IMR-90 (cell line): Measurements from ENCODE around the gene EYS. TPM values are rescaled to one million over a fixed set of nuclear protein-coding genes. Genes with fewer than 3 reads are reported as not detected.

Source experiments
- ATAC-seq: fragments of 200-7000 bp; cut with Tn5 transposase; 2 replicates; pipeline ENCODE4 v1.9.1; 2020; ENCODE audit warnings: low read depth, mild to moderate bottlenecking, moderate library complexity
- BruUV-seq: library from RNA; stranded (reverse); fragments of 400-500 nt; replicated peaks from 2 replicates; lab custom pipeline; 2021; lab: Mats Ljungman, UMichigan
- CTCF ChIA-PET: fragments of 300-600 bp; formaldehyde crosslinking; extraction: SDS; loops from one replicate; lab custom pipeline; 2021; ENCODE audit warnings: antibody characterized with exemption; lab: Yijun Ruan, JAX
- POLR2A ChIA-PET: fragments of 300-600 bp; sonication (Branson Sonifier 250); formaldehyde crosslinking; loops from one replicate; lab custom pipeline; 2022; ENCODE audit warnings: antibody characterized with exemption; ENCODE audit not compliant: unreplicated experiment; lab: Charles Lee
- DNase-seq: peaks from one replicate; pipeline ENCODE4 v3.0.0; 2013
- H2AFZ ChIP-seq: replicated peaks from 2 replicates; pipeline ENCODE3; 2013; ENCODE audit warnings: low read length, mild to moderate bottlenecking; ENCODE audit not compliant: poor library complexity
- H2AK5ac ChIP-seq: 2 replicates; pipeline ENCODE4 v1.6.1; 2013; ENCODE audit warnings: low read depth, low read length, inconsistent platforms
- H2AK9ac ChIP-seq: replicated peaks from 2 replicates; pipeline ENCODE3; 2013; ENCODE audit warnings: mild to moderate bottlenecking, low read depth, low read length, moderate library complexity; ENCODE audit not compliant: poor library complexity
- H2BK120ac ChIP-seq: 2 replicates; pipeline ENCODE4 v1.6.1; 2013; ENCODE audit warnings: low read depth, low read length, inconsistent platforms
- H2BK15ac ChIP-seq: 3 replicates; pipeline ENCODE4 v1.6.1; 2013; ENCODE audit warnings: low read depth, low read length, inconsistent platforms
- H2BK20ac ChIP-seq: 2 replicates; pipeline ENCODE4 v1.6.1; 2013; ENCODE audit warnings: low read depth, mild to moderate bottlenecking, inconsistent platforms, low read length, moderate library complexity
- H2BK5ac ChIP-seq: 2 replicates; pipeline ENCODE4 v1.6.1; 2013; ENCODE audit warnings: mild to moderate bottlenecking, low read depth, low read length, inconsistent platforms; ENCODE audit not compliant: poor library complexity, severe bottlenecking
- H3K14ac ChIP-seq: replicated peaks from 2 replicates; pipeline ENCODE4 v1.6.1; 2013; ENCODE audit warnings: low read depth, low read length, inconsistent platforms
- H3K18ac ChIP-seq: 2 replicates; pipeline ENCODE4 v1.6.1; 2013; ENCODE audit warnings: low read depth, low read length, control low read depth
- H3K23ac ChIP-seq: 2 replicates; pipeline ENCODE4 v1.6.1; 2013; ENCODE audit warnings: low read depth, low read length, inconsistent platforms
- H3K27ac ChIP-seq: 2 replicates; pipeline ENCODE4 v1.5.1; 2013; ENCODE audit warnings: mild to moderate bottlenecking, control low read depth, low read length; ENCODE audit not compliant: insufficient read depth
- H3K27me3 ChIP-seq: 2 replicates; pipeline ENCODE4 v1.6.1; 2013; ENCODE audit warnings: low read length; ENCODE audit not compliant: control insufficient read depth, insufficient read depth
- H3K36me3 ChIP-seq: 2 replicates; pipeline ENCODE4 v1.6.1; 2013; ENCODE audit warnings: low read length, mixed read lengths; ENCODE audit not compliant: control insufficient read depth, insufficient read depth
- H3K4ac ChIP-seq: 2 replicates; pipeline ENCODE4 v1.6.1; 2013; ENCODE audit warnings: low read depth, low read length, inconsistent platforms
- H3K4me1 ChIP-seq: 2 replicates; pipeline ENCODE4 v1.6.1; 2013; ENCODE audit warnings: low read length, mixed read lengths; ENCODE audit not compliant: control insufficient read depth, insufficient read depth
- H3K4me2 ChIP-seq: 2 replicates; pipeline ENCODE4 v1.6.1; 2013; ENCODE audit warnings: low read depth, mild to moderate bottlenecking, control low read depth, low read length, moderate library complexity
- H3K4me3 ChIP-seq: 2 replicates; pipeline ENCODE4 v1.5.1; 2013; ENCODE audit warnings: low read depth, mild to moderate bottlenecking, control low read depth, low read length, moderate library complexity; ENCODE audit not compliant: insufficient read depth
- H3K56ac ChIP-seq: 2 replicates; pipeline ENCODE4 v1.6.1; 2013; ENCODE audit warnings: low read length, inconsistent platforms; ENCODE audit not compliant: insufficient read depth; ENCODE audit errors: extremely low read depth
- H3K79me1 ChIP-seq, 2 experiments: 2 replicates each; pipeline ENCODE4 v1.6.1; 2013; ENCODE audit warnings: low read length in 2 of 2, inconsistent platforms in 1 of 2, low read depth in 1 of 2
- H3K9ac ChIP-seq: 2 replicates; pipeline ENCODE4 v1.6.1; 2013; ENCODE audit warnings: low read depth, low read length, control low read depth
- H3K9me1 ChIP-seq: 2 replicates; pipeline ENCODE4 v1.6.1; 2013; ENCODE audit warnings: low read length, inconsistent platforms; ENCODE audit not compliant: insufficient read depth
- H3K9me3 ChIP-seq: 2 replicates; pipeline ENCODE4 v1.6.1; 2013; ENCODE audit warnings: low read length; ENCODE audit not compliant: control insufficient read depth, insufficient read depth
- H4K20me1 ChIP-seq: 2 replicates; pipeline ENCODE4 v1.6.1; 2013; ENCODE audit warnings: low read length, inconsistent platforms; ENCODE audit not compliant: insufficient read depth
- H4K5ac ChIP-seq: 2 replicates; pipeline ENCODE4 v1.6.1; 2013; ENCODE audit warnings: mild to moderate bottlenecking, low read depth, low read length, control low read depth
- H4K8ac ChIP-seq, 2 experiments: 2 replicates each; pipeline ENCODE4 v1.6.1; 2013; ENCODE audit warnings: low read depth in 2 of 2, low read length in 2 of 2, control low read depth in 1 of 2, inconsistent platforms in 1 of 2
- H4K91ac ChIP-seq: 2 replicates; pipeline ENCODE4 v1.6.1; 2013; ENCODE audit warnings: low read depth, low read length, inconsistent platforms; ENCODE audit not compliant: insufficient read depth
- FOS ChIP-seq: fragments of 150-350 bp; IDR thresholded peaks from 2 replicates; pipeline ENCODE4 v1.6.1; 2016; ENCODE audit warnings: low read depth, low read length
- WGBS, 2 experiments: methylation state at CpG; one replicate each; pipeline versions ENCODE4 v1.1.5 to v1.1.7; 2013; ENCODE audit warnings: missing lambda C conversion rate in 2 of 2; ENCODE audit not compliant: insufficient read length in 1 of 2; ENCODE audit errors: extremely low coverage in 2 of 2; 5-methylcytosine and 5-hydroxymethylcytosine counted together
- dilution Hi-C: fragments of 300-500 bp; cut with HindIII; formaldehyde crosslinking; loops from one replicate; pipeline ENCODE4 v1.14.3; 2018; ENCODE audit warnings: low sequenced_read_pairs; ENCODE audit not compliant: unreplicated experiment
- in situ Hi-C: fragments of 300-500 bp; cut with MboI; formaldehyde crosslinking; loops from 3 replicates; pipeline ENCODE4 v1.14.3; 2019; ENCODE audit warnings: low sequenced_read_pairs, inconsistent platforms, mixed read lengths
- intact Hi-C: fragments of 100-400 bp; cut with micrococcal nuclease; formaldehyde crosslinking; loops from 2 replicates; pipeline ENCODE4 v1.10.0; 2022
- polyA plus RNA-seq, 3 experiments: library from polyadenylated mRNA; depleted of rRNA; stranded (reverse); fragments of >200 nt; gene quantifications; 2 replicates each; pipeline ENCODE4 v1.2.3, GENCODE V29; 2012; ENCODE audit warnings: low replicate concordance in 1 of 3
- total RNA-seq: library from RNA; depleted of rRNA; stranded (reverse); fragments of >200 nt; gene quantifications from 2 replicates; pipeline ENCODE4 v1.2.3, GENCODE V29; 2012
- TF ChIP-seq, protein P1 (sequence below): conservative IDR thresholded peaks from 2 replicates; pipeline ENCODE4 v1.5.1; 2012; ENCODE audit warnings: mild to moderate bottlenecking, low read depth, low read length, improper control_type of control experiment

The EYS gene
- total and polyA plus RNA-seq, 2 of the 4 experiments (the other 2 are of a cell fraction) = under 0.01 TPM; not detected in 1

DNA sequence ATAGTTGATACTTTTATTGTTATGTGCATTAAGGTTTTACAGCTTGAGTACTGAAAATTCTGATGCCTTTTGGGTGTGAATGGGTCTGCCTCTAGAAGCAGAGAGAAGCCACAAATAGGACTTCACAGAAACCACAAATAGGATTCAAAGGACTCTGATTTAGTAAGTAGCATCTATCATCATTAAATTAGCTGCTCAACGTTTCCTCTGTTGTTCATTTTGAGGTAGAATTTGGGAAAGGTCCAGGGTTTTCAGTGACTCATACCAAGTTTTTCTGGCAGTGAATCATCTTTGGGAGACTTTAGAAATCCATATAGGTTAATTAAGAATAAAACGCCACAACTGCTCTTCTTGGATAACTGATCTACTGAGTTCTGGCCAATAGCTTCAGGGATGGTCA is 1966.3 kb downstream of the EYS start:
- no peak overlapping the region for H3K9ac ChIP-seq
- no peak overlapping the region for H2AFZ ChIP-seq
- POLR2A ChIA-PET = no interaction called here
- no CpG with 5 or more reads among the region's 2 CpGs for WGBS, 2 experiments
- no peak overlapping the region for H3K4ac ChIP-seq
- BruUV-seq = no TSS peak
- no peak overlapping the region for H2AK5ac ChIP-seq
- H4K5ac ChIP-seq = no peak overlapping the region
- H3K14ac ChIP-seq = no peak overlapping the region
- in situ Hi-C loops (no loop called here), dilution Hi-C loops (no loop called here), intact Hi-C loops (no loop called here)
- no peaks in the 10 kb centered on the region for H3K9me3 ChIP-seq
- peak; percentile 40 for ATAC-seq
- H3K23ac ChIP-seq = no peak overlapping the region
- no peak overlapping the region for H2BK120ac ChIP-seq
- H4K91ac ChIP-seq = no peak overlapping the region
- no peaks in the 10 kb centered on the region for H3K4me1 ChIP-seq
- TF ChIP-seq, protein P1, sequence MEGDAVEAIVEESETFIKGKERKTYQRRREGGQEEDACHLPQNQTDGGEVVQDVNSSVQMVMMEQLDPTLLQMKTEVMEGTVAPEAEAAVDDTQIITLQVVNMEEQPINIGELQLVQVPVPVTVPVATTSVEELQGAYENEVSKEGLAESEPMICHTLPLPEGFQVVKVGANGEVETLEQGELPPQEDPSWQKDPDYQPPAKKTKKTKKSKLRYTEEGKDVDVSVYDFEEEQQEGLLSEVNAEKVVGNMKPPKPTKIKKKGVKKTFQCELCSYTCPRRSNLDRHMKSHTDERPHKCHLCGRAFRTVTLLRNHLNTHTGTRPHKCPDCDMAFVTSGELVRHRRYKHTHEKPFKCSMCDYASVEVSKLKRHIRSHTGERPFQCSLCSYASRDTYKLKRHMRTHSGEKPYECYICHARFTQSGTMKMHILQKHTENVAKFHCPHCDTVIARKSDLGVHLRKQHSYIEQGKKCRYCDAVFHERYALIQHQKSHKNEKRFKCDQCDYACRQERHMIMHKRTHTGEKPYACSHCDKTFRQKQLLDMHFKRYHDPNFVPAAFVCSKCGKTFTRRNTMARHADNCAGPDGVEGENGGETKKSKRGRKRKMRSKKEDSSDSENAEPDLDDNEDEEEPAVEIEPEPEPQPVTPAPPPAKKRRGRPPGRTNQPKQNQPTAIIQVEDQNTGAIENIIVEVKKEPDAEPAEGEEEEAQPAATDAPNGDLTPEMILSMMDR = no peak
- TF ChIP-seq FOS = peak; percentile 45; the same call in 1 of the 2 replicates
- no peaks in the 10 kb centered on the region; the same call in 1 of the 2 replicates for H3K9me1 ChIP-seq
- no peak overlapping the region for H2BK20ac ChIP-seq
- peaks cover 4% of the 10 kb centered on the region; the same call in 1 of the 2 replicates for H3K27me3 ChIP-seq
- no peak overlapping the region for H2BK5ac ChIP-seq
- no peaks in the 10 kb centered on the region for H3K79me1 ChIP-seq
- no peak overlapping the region for H2AK9ac ChIP-seq
- H3K4me2 ChIP-seq = no peak overlapping the region
- CTCF ChIA-PET = no interaction called here
- DNase-seq = peak; percentile 78
- H4K8ac ChIP-seq = no peak overlapping the region
- no peak overlapping the region for H3K4me3 ChIP-seq
- H3K18ac ChIP-seq = no peak overlapping the region
- H3K36me3 ChIP-seq = no peaks in the 10 kb centered on the region
- H2BK15ac ChIP-seq = no peak overlapping the region
- H3K27ac ChIP-seq = no peak overlapping the region
- H4K20me1 ChIP-seq = no peaks in the 10 kb centered on the region
- no peak overlapping the region for H3K56ac ChIP-seq
